ENCODE results near the gene UCK2.

Gene UCK2

DNA sequence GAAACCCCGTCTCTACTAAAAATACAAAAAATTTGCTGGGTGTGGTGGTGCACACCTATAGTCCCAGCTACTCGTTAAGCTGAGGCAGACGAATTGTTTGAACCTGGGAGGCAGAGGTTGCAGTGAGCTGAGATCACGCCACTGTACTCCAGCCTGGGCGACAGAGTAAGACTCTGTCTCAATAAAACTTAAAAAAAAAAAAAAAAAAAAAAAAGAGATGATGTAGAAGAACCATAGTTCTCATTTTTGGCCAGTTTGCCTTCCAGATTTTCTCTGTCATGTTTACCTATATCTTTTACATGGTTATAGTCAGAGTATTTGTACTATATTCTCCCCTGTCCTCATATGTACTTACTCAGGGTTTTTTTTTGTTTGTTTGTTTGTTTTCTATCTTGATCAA lies 53.6 kb downstream of the UCK2 start:
- no peak for DNase-seq (ENCODE audit: low spot score)

DNA sequence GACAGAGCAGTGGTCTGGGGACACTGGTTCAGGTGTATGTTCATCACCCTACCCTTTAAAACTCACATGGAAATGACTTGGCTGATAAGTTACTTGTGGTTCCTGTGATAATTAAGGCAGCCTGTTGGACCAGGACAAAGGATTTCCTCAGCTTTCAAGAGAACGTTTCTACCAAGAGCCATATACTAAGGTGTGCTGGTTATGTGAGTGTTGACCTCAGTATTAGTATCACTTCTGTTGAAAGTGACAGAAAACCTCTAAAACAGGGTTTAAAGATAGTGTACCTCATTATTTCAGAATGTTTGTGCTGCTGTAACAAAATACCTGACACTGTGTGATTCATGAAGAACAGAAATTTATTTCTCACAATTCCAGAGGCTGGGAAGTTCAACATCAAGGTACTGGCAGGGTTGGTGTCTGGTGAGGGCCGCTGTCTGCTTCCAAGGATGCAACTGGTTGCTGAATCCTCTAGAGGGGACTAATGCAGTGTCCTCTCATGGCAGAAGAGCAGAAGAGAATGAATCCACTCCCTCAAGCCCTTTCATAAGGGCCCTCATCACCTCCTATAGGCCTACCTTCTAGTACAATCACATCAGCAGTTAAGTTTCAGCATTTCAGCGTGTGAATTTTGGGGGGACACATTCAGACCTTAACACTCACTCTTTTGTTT lies 54.9 kb downstream of the UCK2 start:
- no peak for DNase-seq (ENCODE audit: low spot score)

DNA sequence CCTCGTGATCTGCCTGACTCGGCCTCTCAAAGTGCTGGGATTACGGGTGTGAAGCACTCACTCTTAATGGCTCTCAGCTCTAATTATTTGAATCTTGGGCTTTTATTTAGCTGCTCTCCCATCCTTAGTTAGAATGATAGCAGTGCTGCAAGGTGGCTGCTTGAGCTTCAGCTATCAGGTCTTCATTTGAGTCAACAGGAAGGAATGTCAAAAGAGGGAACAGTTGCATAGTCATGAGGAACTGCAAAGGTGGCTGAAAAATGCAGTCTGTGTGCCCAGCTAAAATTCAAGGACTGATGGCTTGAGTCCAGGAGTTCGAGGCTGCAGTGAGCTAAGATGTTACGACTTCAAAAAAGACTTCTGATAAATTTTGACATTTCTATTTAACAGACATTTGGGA lies 55.6 kb downstream of the UCK2 start:
- no peak for DNase-seq (ENCODE audit: low spot score)

DNA sequence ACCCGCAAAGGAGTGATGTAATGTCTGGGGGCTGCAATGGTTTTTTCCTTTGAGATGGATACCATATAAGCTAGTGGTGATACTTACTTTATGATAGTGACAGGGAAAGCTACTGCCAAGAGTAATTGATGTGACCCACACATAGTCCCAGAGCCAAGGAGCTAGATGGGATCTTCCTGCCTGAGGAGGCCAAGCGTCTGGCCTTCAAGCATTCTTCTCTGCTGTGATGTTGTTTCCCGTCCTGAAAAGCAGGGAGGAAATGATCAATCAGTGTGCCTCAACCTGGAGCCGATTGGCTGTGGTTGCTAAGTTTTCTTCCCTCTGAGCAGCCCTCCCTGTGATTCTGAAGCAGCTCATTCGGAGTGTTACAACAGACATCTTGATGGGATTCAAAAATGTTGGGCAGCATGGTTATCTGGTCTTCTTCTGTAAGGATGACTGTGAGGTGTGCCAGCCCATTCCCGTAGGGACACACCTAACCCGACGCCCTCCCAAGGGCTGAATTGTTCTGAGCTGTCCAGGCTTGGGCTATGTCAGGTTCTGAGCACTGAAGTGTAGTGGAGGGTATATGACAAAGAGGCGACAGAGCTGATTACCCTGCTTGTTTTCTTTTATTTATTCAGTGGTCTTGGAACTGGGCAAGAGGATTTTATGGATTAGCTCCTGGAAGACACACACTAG lies 56.7 kb downstream of the UCK2 start:
- DNase-seq (ENCODE audit: low spot score) = no peak

DNA sequence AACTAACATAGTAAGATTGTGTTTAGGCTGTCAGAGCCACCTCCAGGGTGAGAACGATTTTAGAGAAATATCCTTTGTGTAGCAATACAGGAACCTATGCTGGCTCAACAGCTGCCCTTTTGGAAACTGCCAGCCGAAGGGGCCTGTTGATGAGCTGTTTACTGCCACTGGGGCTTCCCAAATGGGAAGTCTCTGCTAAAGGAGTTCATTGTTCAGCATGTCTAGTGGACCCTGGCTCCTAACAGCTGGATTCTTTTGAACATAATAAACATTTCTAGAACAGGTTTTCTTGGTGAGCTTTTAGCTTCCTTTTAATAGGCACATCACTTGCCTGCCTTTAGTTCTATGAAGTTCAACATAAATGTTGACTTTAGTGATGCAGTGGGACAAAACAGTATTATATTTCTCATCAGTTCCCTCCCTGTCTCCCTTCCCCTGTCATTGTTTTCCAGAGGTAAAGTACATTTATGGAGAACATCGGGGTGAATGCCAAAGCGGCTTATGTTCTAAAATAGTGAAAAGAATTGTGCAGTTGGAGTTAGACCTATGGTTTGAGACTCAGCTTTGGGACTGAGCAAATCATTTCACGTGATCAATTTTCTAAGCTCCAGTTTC lies 57.4 kb downstream of the UCK2 start:
- DNase-seq (ENCODE audit: low spot score) = no peak

DNA sequence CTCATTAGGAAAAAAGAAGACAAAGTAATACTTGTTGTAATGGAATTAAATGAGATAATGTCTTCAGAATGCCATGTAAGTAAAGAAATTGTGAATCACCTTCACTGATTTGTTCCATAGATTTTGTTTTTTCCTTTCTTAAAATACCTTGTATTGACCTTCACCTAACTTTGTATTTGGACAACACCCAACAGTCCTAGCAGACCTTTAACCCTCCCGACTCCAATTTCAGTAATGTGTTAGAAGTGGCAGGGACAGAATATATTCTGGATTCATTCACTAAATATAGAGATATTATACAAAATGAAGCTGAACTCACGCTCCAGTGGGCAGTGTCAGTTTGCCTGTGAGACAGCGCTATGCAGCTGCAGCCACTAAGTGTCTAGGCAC lies 57.9 kb downstream of the UCK2 start:
- no peak for DNase-seq (ENCODE audit: low spot score)

DNA sequence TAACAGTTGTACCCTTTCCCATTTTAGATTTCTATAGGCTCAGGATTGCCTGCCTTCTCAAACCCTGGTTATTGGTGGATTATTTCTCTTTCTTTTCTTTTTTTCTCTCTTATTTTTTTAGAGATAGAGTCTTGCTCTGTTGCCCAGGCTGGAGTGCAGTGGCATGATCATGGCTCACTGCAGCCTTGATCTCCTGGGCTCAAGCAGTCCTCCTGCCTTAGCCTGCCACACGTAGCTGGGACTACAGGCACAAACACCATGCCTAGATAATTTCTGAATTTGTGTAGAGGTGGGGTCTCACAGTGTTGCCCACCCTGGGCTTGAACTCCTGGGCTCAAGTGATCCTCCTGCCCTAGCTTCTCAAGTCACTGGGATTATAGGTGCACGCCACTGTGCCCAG lies 58.8 kb downstream of the UCK2 start:
- DNase-seq (ENCODE audit: low spot score) = no peak

DNA sequence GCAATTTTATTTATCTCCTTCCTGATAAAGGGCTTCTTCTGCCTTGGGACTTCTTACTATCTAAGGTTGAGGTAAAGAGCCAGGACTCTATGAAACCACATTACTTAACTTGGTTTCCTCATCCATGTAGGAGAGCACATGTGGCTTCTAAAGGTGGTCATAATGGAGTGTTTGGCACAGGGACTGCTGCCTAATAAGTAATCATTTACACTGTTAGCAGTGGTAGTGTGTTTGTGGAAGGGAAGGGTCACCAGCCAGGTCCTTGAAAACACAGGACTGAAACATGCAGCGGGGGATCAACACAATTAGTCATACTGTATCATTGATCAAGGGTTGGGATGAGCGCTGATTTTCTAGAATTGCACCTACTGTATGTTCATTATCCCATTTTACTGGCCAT lies 59.6 kb downstream of the UCK2 start:
- DNase-seq (ENCODE audit: low spot score) = no peak

DNA sequence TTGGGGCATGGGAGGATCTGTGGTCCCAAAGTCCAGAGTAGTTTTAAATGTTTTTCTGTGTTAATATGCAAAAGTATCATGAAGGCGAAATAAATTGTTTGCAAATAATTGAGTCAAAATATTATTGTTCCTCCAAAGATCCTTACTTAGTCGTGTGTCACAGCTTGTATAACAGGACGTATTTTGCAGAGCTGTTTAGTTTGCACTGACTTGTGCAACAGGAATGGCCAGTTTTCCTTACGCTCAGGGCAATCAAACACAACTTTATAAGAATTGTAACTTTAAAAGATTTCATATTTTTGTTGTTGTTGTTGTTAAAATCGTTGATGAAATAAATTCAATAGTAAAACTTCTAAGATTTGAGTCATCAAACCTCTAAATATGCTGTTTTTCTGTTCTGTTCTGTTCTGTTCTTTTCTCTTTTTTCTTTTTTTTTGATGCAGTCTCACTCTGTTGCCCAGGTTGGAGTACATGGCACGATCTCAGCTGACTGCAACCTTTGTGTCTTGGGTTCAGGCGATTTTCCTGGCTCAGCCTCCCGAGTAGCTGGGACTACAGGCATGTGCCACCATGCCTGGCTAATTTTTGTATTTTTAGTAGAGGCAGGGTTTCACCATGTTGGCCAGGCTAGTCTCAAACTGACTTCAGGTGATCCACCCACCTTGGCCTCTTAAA lies 60.6 kb downstream of the UCK2 start:
- no peak for DNase-seq (ENCODE audit: low spot score)

DNA sequence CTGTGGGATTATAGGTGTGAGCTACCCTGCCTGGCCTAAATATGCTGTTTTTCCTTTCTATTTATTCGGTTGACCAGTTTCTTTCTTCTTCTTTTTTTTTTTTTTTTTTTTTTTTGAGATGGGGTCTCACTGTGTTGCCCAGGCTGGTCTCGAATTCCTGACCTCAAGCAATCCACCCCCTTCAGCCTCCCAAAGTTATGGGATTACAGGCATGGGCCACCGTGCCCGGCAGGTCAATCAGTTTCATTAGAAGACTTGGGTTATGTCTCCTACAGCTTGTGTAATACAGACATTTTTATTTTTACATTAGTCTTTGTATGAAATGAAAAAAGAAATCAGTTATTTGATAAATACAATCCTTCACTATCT lies 61.1 kb downstream of the UCK2 start:
- DNase-seq (ENCODE audit: low spot score) = no peak

DNA sequence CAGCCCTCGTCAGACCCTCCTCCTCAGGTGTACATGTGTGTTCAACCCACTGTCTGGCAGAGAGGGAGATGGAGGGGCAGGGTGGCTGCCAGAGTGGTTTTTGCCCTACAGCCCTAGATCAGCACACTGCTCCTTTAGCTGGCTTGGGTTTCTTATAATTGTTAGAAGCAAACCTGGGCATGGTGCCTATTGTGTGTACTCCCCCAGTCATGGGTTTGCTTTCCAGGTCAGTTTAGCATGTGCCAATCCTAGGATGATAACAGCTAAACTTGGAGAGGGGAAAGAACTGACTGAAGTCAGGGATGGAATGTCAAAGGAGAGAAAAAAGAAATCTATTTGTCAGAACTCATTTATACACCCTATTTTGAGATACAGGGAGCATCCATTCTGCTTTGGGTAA lies 63.3 kb downstream of the UCK2 start:
- no peak for DNase-seq (ENCODE audit: low spot score)

DNA sequence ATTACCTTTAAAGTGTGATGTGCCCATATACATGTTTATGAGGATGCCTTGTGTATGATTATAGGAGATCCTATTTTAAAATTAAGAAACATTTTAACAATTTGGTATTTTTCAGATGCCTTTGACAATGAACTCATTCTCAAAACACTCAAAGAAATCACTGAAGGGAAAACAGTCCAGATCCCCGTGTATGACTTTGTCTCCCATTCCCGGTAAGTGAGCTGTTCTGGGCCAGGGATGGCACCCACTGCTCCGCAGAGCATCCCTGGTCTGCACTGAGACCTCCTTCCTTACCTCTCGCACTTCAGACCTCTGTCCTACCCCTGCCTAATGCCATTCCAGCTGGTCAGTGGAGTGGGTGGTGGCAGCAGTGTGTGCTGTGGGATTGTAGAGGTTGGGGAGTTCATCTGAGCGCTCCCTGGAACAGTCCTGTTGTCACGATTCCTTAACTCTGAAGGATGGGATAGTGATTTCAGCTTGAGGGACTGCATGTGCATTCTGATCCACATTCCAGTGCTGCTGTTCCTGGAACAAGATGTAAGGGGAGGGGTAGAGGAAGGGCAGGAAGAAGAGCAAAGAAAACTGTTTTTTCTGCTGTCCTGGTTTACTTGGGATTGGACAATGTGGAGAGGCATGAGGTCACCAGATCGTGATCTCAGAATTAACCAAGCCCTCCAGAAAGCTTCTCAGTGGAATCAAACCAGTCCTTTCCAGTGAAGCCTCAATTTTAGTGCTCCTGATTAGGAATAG lies 63.9 kb downstream of the UCK2 start:
- no peak for DNase-seq (ENCODE audit: low spot score)

DNA sequence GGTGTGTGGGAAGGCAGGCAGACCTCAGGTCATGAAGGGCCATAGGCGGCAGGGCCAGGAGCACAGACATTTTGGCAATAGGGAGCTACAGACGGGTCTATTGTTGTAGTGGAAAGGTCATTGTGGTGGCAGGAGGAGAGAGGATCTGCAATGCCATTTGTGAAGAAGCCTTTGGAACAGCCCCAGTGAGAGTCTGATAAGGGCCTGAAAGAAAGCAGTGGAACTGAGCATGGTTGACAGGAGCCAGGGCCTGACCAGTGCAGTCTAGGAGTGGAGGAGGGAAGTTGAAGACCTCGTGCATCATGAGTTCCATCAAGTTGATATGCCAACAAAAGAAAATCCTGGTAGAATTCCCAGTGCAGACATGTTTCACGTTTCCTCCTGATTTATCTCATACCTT lies 65.5 kb downstream of the UCK2 start:
- no peak for DNase-seq (ENCODE audit: low spot score)

DNA sequence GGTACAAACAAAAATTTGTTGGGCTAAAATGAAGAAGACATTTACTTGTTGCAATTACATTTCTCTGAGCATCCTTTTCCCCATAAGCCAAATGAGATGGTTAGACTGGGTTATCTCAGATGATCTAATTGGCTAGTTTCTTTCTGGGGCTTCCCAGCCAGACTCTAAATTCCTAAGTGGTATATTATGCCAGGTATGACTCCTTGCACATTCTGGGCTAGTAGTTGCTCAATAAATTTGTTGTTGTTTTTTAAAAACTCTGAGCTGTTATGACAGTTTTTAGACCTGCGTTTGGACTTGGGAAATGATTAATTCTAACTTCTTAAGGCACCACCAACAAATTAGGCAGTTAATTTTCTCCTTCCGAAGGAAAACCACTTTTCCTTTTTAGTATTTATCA lies 66.1 kb downstream of the UCK2 start:
- DNase-seq (ENCODE audit: low spot score) = no peak

DNA sequence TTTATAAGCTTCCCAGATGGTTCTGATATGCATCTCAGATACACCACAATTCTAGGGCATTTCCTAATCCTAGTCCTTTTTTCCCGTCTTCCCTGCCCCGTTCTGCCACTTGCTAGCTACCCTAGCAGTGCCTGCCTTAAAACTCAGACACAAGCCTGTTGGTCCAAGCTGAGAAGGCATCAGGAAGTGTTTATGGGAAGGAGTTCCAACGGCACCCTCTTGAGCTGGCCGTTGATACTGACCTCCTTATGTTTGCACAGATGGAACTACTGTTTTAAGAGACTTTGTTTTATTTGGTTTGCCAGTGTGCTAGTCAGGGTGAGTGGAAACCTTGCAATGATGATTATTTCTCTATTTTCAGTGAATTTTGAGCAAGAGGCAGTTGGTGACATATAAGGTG lies 67.2 kb downstream of the UCK2 start:
- no peak for DNase-seq (ENCODE audit: low spot score)

DNA sequence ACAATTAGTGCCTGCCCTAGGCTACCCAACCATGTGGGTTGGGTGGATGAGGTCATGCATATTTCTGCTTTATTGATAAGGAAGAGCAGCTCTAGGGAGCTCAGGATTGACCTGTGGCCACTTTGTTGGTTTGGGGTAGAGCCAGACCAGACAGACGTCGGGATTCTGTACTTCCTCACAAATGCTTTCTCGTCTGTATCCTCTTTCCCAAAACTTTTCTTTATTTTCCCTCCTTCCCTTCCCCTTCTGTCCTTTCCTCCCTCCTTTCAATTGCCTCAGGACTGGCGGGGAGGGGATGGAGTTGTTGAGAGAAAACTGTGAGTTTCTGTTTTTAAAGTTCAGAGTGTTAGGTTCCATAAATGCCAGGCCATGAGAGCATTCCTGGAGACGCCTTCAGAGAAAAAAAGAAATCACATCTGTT lies 68.0 kb downstream of the UCK2 start:
- DNase-seq (ENCODE audit: low spot score) = peak; percentile 31

DNA sequence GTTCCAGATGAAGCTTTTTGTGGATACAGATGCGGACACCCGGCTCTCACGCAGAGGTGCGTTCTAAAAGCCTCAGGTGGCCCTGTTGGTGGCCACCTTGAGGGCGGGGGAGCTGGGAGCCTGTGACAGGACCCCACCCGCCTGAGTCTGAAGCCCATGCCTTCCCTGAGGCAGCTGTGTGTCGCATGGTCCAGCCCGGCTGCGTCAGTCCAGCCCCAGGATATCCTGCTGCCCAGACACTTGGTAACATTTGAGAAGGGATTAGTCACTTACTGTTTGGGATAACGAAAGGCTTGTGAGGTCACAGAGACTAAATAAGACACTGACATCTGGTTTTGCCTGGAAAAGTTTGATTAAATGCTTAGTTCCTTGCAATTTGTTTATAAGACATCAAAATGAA lies 68.9 kb downstream of the UCK2 start:
- DNase-seq (ENCODE audit: low spot score) = no peak

DNA sequence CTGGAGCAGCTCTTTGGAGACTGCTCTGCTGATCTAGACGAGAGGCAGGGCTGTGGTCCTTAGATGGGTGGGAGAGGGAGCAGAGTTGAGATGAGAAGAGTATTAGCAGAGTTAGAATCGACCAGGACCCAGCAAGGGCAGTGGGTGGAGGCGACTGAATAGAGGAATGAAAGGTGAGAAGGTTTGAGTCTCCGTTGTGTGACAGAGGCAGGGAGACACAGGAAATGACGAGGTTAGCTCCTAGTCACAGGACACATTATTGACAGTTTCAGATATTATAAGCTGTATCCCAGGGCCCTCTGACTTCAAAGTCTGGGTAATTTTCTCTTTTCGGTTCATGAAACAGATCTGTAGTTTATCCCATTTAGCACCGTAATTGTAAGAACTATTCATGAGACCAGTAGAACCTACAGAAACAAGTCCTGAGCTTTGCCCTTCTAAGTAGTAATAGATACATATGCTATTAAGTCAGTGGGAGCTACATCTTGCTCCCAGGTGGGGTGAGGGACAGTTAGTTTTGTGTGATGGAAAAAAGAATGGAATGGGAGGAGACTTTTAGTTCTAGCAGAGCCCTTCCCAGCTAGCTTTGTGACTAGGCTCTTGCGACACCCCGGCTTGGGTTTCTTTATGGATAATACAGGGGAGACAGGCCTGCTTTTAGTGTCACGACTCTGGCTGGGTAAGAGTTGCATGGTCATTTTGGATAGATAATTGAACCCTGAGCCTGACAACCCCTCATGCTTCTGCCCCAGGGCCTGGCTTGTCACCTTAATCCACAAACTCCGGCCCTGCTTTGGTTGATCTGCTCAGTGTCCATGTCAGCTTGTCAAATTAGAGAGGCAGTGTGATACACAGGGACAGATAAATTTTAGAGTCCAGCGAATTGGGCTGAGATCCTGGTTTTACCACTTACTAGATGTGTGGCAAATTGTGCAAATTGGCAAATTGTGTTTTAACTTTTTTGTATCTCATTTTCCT lies 70.2 kb downstream of the UCK2 start:
- DNase-seq (ENCODE audit: low spot score) = no peak

DNA sequence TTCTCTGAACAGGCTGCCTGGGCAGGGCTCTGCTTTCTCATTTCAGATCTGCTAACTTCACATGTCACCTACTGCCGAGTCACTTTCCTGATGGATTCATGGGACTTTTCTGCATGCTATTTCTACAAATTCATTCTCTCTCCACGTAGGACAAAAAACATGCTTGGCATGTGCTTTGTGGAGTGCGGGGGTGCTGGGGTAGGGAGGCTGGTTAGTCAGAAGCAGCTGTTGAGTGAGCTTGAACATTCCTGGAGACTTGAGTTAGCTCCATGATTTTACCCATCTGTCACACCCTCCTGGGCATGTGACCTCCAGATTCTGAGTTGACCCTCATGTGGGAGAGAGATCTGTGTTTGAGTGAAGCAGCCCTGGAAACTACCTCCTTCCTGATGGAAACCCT lies 71.4 kb downstream of the UCK2 start:
- DNase-seq (ENCODE audit: low spot score) = no peak

DNA sequence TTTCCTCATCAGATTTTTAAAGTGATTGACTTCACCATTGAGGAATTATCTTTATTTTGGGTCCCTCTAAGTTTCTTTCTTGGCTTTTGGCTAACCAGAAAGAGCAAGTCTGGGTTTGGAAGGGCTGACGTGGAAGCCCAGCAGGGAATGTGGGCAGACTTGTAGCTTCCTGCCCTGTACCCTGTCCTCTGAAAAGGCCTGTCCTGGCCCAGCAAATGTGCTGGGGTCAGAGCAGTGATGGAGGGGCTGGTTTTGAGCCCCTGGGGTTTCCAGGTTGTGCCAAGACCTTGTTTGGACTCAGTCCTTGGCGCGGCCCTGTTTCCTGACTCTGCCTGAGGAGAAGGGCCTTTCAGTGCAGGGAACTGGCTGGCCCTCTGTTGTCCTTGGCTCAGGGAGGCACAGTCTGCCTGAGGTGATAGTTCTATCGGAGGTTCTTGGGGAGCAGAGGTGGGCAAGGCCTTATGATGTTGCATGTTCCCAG lies 72.1 kb downstream of the UCK2 start:
- no peak for DNase-seq (ENCODE audit: low spot score)
